Measurements from ENCODE around the gene POP4.

POP4 gene

DNA sequence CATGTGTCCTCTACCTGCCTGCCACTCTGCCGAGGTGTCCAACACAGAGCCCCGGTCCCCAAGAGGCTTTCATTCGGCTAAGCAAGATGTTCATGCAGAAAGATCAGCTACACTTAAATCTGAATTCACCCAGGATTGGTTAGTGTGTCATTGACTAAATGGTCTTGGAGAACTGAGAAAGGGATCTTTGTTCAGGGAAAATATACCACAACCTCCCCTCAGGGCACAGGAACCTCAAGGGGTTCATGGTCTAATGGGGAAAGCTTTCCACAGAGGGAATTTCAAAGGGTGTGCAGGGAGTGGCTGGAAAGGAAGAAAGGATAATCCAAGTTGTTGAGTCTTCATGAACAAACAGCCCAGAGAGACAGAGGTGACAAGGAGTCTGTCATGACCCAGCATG is 14.4 kb upstream of the POP4 start:
- Histone ChIP-seq H3K9me3 (ENCODE audit: severe bottlenecking) (no peaks in the 10 kb centered on the region), H3K27me3 (ENCODE audit: insufficient read depth, poor library complexity, severe bottlenecking) (no peaks in the 10 kb centered on the region), H3K27ac (ENCODE audit: poor library complexity, severe bottlenecking) (no peak overlapping the region), H3K36me3 (ENCODE audit: low read depth) (no peaks in the 10 kb centered on the region), H3K4me3 (ENCODE audit: severe bottlenecking) (no peak overlapping the region), H3K4me1 (ENCODE audit: insufficient read depth, poor library complexity, severe bottlenecking) (no peaks in the 10 kb centered on the region)
- ATAC-seq (ENCODE audit: low read depth), result no peak
- TF ChIP-seq, protein P1, sequence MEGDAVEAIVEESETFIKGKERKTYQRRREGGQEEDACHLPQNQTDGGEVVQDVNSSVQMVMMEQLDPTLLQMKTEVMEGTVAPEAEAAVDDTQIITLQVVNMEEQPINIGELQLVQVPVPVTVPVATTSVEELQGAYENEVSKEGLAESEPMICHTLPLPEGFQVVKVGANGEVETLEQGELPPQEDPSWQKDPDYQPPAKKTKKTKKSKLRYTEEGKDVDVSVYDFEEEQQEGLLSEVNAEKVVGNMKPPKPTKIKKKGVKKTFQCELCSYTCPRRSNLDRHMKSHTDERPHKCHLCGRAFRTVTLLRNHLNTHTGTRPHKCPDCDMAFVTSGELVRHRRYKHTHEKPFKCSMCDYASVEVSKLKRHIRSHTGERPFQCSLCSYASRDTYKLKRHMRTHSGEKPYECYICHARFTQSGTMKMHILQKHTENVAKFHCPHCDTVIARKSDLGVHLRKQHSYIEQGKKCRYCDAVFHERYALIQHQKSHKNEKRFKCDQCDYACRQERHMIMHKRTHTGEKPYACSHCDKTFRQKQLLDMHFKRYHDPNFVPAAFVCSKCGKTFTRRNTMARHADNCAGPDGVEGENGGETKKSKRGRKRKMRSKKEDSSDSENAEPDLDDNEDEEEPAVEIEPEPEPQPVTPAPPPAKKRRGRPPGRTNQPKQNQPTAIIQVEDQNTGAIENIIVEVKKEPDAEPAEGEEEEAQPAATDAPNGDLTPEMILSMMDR (IDR thresholded peaks at IDR 0.05; ENCODE audit: poor library complexity, severe bottlenecking), result no peak
- DNase-seq (ENCODE audit: low spot score), result no peak

DNA sequence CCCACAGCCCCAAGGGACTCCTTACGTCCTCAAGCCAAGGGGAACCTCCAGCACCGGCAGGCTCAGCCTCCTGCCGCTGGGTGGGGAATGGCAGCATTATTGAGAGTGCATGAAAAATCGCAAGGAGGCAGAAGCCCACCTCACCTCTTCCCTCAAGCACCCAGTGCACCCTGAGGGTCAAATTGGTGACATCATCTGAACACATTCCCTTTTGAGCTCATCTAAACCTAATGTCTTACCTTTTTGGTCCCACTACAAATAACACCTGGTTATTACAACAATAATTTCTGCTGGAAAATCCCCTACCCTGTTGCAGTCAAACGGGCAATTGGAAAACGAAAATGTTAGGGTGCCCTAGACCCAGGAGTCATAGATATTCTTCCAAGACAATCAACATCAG is 12.2 kb upstream of the POP4 start:
- DNase-seq (ENCODE audit: low spot score), result no peak
- H3K27ac ChIP-seq (ENCODE audit: poor library complexity, severe bottlenecking), result no peak overlapping the region
- H3K9me3 ChIP-seq (ENCODE audit: severe bottlenecking), result no peaks in the 10 kb centered on the region
- H3K27me3 ChIP-seq (ENCODE audit: insufficient read depth, poor library complexity, severe bottlenecking), result peaks cover 13% of the 10 kb centered on the region
- H3K4me3 ChIP-seq (ENCODE audit: severe bottlenecking), result no peak overlapping the region
- TF ChIP-seq, protein P1 (IDR thresholded peaks at IDR 0.05; ENCODE audit: poor library complexity, severe bottlenecking), result no peak
- H3K4me1 ChIP-seq (ENCODE audit: insufficient read depth, poor library complexity, severe bottlenecking), result no peaks in the 10 kb centered on the region
- no peak for ATAC-seq (ENCODE audit: low read depth)
- H3K36me3 ChIP-seq (ENCODE audit: low read depth), result no peaks in the 10 kb centered on the region

DNA sequence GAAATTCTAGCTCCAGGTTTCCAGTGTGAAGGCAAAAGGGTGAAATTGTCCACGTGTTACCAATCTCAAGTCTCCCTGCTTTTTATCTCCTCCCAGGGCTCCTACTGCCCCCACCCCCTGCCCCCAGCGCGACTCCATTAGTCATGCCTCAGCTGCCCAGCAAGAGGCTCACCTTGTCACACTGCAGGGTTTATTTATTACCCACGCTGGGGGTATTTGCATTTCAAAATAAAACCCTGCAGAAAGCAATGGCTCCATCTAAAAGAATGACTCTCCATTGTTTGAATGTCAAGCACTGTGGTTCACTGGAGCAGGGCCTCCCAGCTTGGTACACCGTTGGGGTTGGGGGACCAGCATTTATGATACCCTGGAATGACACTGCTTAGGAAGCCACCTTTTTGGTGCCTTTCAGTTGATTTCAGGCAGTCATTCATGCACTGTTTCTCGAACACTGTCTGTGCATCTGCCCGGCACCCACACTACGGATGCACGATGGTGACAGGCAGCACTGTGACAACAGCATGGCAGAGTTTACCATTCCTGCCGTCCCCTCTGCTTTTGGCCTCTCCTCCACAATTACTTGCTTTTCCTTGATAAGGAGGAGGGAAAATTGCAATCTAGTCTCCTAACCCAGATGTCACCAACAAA is 9.9 kb upstream of the POP4 start:
- no peak for DNase-seq (ENCODE audit: low spot score)
- peaks cover 13% of the 10 kb centered on the region for H3K27me3 ChIP-seq (ENCODE audit: insufficient read depth, poor library complexity, severe bottlenecking)
- TF ChIP-seq, protein P1 (IDR thresholded peaks at IDR 0.05; ENCODE audit: poor library complexity, severe bottlenecking), result no peak

DNA sequence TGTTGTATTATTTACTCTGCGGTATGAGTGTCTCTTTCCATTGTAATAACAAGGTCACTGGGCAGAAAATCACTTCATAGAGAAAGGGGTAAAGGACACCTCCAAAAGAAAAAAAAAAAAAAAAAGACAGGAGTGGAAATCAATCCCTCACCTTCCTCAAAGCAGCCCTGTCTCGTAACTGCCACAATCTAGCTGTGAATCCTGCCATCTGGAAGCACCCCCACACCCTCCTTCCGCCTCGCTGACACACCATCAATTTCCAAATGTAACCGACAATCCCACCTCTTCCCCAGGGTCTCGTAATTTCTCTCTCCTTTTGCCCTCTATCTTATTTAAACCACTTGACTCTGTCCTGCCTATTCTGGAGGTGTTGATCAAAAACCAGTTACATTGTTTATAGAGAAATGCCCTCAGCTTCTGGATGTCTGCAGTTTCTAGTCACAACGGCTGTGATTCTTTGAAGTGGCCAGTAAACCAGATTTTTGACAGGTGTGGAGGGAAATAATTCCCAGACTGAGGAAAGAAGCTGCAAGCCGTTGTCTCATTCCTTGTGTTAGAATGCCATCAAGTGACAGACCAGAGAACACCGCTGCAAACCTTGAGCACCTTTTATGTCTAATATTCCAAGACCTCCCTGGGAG is 9.1 kb upstream of the POP4 start:
- Histone ChIP-seq H3K9me3 (ENCODE audit: severe bottlenecking) (no peaks in the 10 kb centered on the region), H3K27me3 (ENCODE audit: insufficient read depth, poor library complexity, severe bottlenecking) (peaks cover 13% of the 10 kb centered on the region), H3K36me3 (ENCODE audit: low read depth) (no peaks in the 10 kb centered on the region), H3K4me1 (ENCODE audit: insufficient read depth, poor library complexity, severe bottlenecking) (no peaks in the 10 kb centered on the region), H3K4me3 (ENCODE audit: severe bottlenecking) (no peak overlapping the region), H3K27ac (ENCODE audit: poor library complexity, severe bottlenecking) (no peak overlapping the region)
- TF ChIP-seq, protein P1 (IDR thresholded peaks at IDR 0.05; ENCODE audit: poor library complexity, severe bottlenecking), result peak; percentile 25
- ATAC-seq (ENCODE audit: low read depth), result no peak
- no peak for DNase-seq (ENCODE audit: low spot score)

More for the DNA sequence above, 9.9 kb upstream of the POP4 start:
- ATAC-seq (ENCODE audit: low read depth), result no peak
- H3K27ac ChIP-seq (ENCODE audit: poor library complexity, severe bottlenecking), result no peak overlapping the region
- no peaks in the 10 kb centered on the region for H3K36me3 ChIP-seq (ENCODE audit: low read depth)
- no peaks in the 10 kb centered on the region for H3K9me3 ChIP-seq (ENCODE audit: severe bottlenecking)
- H3K4me1 ChIP-seq (ENCODE audit: insufficient read depth, poor library complexity, severe bottlenecking), result no peaks in the 10 kb centered on the region
- no peak overlapping the region for H3K4me3 ChIP-seq (ENCODE audit: severe bottlenecking)

DNA sequence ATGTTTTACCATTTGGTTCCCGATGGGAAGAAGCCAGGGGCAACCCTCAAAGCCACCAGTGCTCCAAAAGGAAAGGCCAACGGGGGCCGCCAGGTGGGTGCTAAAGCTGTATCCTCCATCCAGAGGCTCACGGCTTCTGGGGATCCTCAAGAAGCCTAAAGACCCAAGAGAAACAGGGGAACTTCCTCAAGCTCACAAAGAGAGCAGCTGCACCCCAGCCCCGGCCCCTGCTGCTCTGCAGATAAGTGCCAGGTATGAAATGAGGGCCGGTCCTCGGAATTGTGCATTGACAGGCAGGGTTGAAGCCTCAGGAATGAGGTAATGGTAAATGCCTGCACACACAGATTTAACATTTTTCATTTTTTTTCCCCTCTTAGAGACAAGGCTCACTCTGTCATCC is 8.0 kb upstream of the POP4 start:
- ATAC-seq (ENCODE audit: low read depth), result no peak
- TF ChIP-seq, protein P1 (IDR thresholded peaks at IDR 0.05; ENCODE audit: poor library complexity, severe bottlenecking), result no peak
- Histone ChIP-seq H3K4me1 (ENCODE audit: insufficient read depth, poor library complexity, severe bottlenecking) (no peaks in the 10 kb centered on the region), H3K4me3 (ENCODE audit: severe bottlenecking) (no peak overlapping the region), H3K36me3 (ENCODE audit: low read depth) (no peaks in the 10 kb centered on the region), H3K27me3 (ENCODE audit: insufficient read depth, poor library complexity, severe bottlenecking) (peaks cover 13% of the 10 kb centered on the region), H3K9me3 (ENCODE audit: severe bottlenecking) (no peaks in the 10 kb centered on the region), H3K27ac (ENCODE audit: poor library complexity, severe bottlenecking) (no peak overlapping the region)
- DNase-seq (ENCODE audit: low spot score), result no peak
